HCT116 (cell line): ENCODE results near the gene C22orf39. TPM values are rescaled to one million over a fixed set of nuclear protein-coding genes. Genes with fewer than 3 reads are reported as not detected.

Experiments used
- ATAC-seq: fragments of 200-7000 bp; cut with Tn5 transposase; 2 replicates; pipeline ENCODE4 v1.9.1; 2020; ENCODE audit warnings: mild to moderate bottlenecking, moderate library complexity
- BruUV-seq: library from RNA; stranded (reverse); fragments of 400-500 nt; replicated peaks from 2 replicates; lab custom pipeline; 2021; lab: Mats Ljungman, UMichigan
- CTCF ChIA-PET: fragments of 300-600 bp; sonication (Branson Sonifier 250); formaldehyde crosslinking; loops from one replicate; lab custom pipeline; 2021; ENCODE audit warnings: antibody characterized with exemption; lab: Charles Lee
- POLR2A ChIA-PET: fragments of 300-600, 350-600 bp; sonication (Branson Sonifier 250); formaldehyde crosslinking; loops from one replicate; lab custom pipeline; 2021; ENCODE audit warnings: antibody characterized with exemption; lab: Charles Lee
- RAD21 ChIA-PET, 2 experiments: fragments of 300-600 bp; sonication (Branson Sonifier 250); formaldehyde crosslinking; loops; one replicate each; lab custom pipeline; 2023; ENCODE audit warnings: low total read pairs in 2 of 2; ENCODE audit not compliant: uncharacterized antibody in 2 of 2, unreplicated experiment in 2 of 2, low non-redundant PET in 1 of 2; lab: Charles Lee
- DNase-seq: peaks from one replicate; pipeline ENCODE4 v3.0.0-alpha.2; 2010; ENCODE audit warnings: low read depth, low spot score
- H2AFZ ChIP-seq: fragments of 200-600 bp; shearing (Covaris generic), sonication (generic); 2 replicates; pipeline ENCODE4 v1.6.1; 2017; ENCODE audit warnings: low read depth, mixed run types, mixed read lengths, antibody characterized with exemption, low read length; ENCODE audit not compliant: poor library complexity, severe bottlenecking
- H3K27ac ChIP-seq: 2 replicates; pipeline ENCODE4 v1.5.1; 2012; ENCODE audit warnings: low read depth, low read length
- H3K27me3 ChIP-seq: fragments of 200-600 bp; sonication (generic); 2 replicates; pipeline ENCODE4 v1.6.1; 2016; ENCODE audit warnings: mixed run types, low read length, mixed read lengths; ENCODE audit not compliant: insufficient read depth
- H3K36me3 ChIP-seq, 2 experiments: fragments of 200-500 bp in 1 of 2; fragments of 200-600 bp in 1 of 2; sonication (Bioruptor generic) in 1 of 2; sonication (generic) in 1 of 2; 2 replicates each; pipeline versions ENCODE4 v1.5.1 to v1.6.1; 2014 to 2016; ENCODE audit warnings: low read length in 2 of 2, inconsistent platforms in 1 of 2, mixed read lengths in 1 of 2, mixed run types in 1 of 2; ENCODE audit not compliant: insufficient read depth in 2 of 2, control insufficient read depth in 1 of 2
- H3K4me1 ChIP-seq, 2 experiments: fragments of 200-600 bp in 1 of 2; sonication (generic) in 1 of 2; 2 replicates each; pipeline versions ENCODE4 v1.5.1 to v1.6.1; 2012 to 2017; ENCODE audit warnings: low read length in 2 of 2, inconsistent platforms in 1 of 2, mild to moderate bottlenecking in 1 of 2, mixed read lengths in 1 of 2, mixed run types in 1 of 2, moderate library complexity in 1 of 2; ENCODE audit not compliant: insufficient read depth in 2 of 2, control insufficient read depth in 1 of 2
- H3K4me2 ChIP-seq: fragments of 200-600 bp; sonication (generic); 2 replicates; pipeline ENCODE4 v1.6.1; 2017; ENCODE audit warnings: mixed run types, low read length, mixed read lengths
- H3K4me3 ChIP-seq, 2 experiments: fragments of 200-600 bp in 1 of 2; sonication (generic) in 1 of 2; replicated peaks in 1 of 2; 2 replicates each; pipeline ENCODE4 v1.5.1; 2011 to 2016; ENCODE audit warnings: low read length in 2 of 2, control low read depth in 1 of 2, low read depth in 1 of 2, mild to moderate bottlenecking in 1 of 2, mixed read lengths in 1 of 2, mixed run types in 1 of 2
- H3K79me2 ChIP-seq: fragments of 200-600 bp; sonication (generic); 2 replicates; pipeline ENCODE4 v1.6.1; 2017; ENCODE audit warnings: mild to moderate bottlenecking, mixed run types, low read length, moderate library complexity, mixed read lengths; ENCODE audit not compliant: insufficient read depth
- H3K9ac ChIP-seq: fragments of 200-600 bp; sonication (generic); 2 replicates; pipeline ENCODE4 v1.6.1; 2016; ENCODE audit warnings: low read length, mixed read lengths
- H3K9me2 ChIP-seq: fragments of 200-600 bp; sonication (generic), shearing (Covaris generic); 2 replicates; pipeline ENCODE4 v1.6.1; 2017; ENCODE audit warnings: mixed run types, mild to moderate bottlenecking, moderate library complexity; ENCODE audit not compliant: insufficient read depth
- H3K9me3 ChIP-seq, 2 experiments: fragments of 200-500 bp in 1 of 2; fragments of 200-600 bp in 1 of 2; sonication (Bioruptor generic) in 1 of 2; sonication (generic) in 1 of 2; 2 replicates each; pipeline ENCODE4 v1.6.1; 2014 to 2017; ENCODE audit warnings: low read length in 2 of 2, mixed read lengths in 2 of 2, inconsistent platforms in 1 of 2, low read depth in 1 of 2, mild to moderate bottlenecking in 1 of 2, mixed run types in 1 of 2, moderate library complexity in 1 of 2; ENCODE audit not compliant: control insufficient read depth in 1 of 2, insufficient read depth in 1 of 2
- H4K20me1 ChIP-seq: fragments of 200-600 bp; sonication (generic), shearing (Covaris generic); 2 replicates; pipeline ENCODE4 v1.6.1; 2017; ENCODE audit warnings: mixed run types, mild to moderate bottlenecking, moderate library complexity; ENCODE audit not compliant: insufficient read depth
- ATF3 ChIP-seq: IDR thresholded peaks from 2 replicates; pipeline ENCODE4 v1.6.1; 2012
- CBX3 ChIP-seq: IDR thresholded peaks from 2 replicates; pipeline ENCODE4 v1.6.1; 2012; ENCODE audit warnings: low read depth
- CEBPB ChIP-seq: IDR thresholded peaks from 2 replicates; pipeline ENCODE4 v1.6.1; 2012; ENCODE audit warnings: low read depth
- EGR1 ChIP-seq: IDR thresholded peaks from 2 replicates; pipeline ENCODE4 v1.6.1; 2012; ENCODE audit warnings: low read depth
- ELF1 ChIP-seq: IDR thresholded peaks from 2 replicates; pipeline ENCODE4 v1.6.1; 2012; ENCODE audit warnings: low read depth, borderline replicate concordance
- EZH2 ChIP-seq: fragments of 200-600 bp; sonication (generic); IDR thresholded peaks from 2 replicates; pipeline ENCODE4 v1.6.1; 2017; ENCODE audit warnings: antibody characterized with exemption, mixed run types
- EZH2phosphoT487 ChIP-seq: fragments of 200-600 bp; IDR thresholded peaks from 2 replicates; pipeline ENCODE4 v1.6.1; 2018; ENCODE audit warnings: antibody characterized with exemption, borderline replicate concordance
- JUND ChIP-seq: IDR thresholded peaks from 2 replicates; pipeline ENCODE4 v1.6.1; 2012
- MAX ChIP-seq: IDR thresholded peaks from 2 replicates; pipeline ENCODE4 v1.6.1; 2012
- POLR2A ChIP-seq: IDR thresholded peaks from 2 replicates; pipeline ENCODE4 v1.7.0; 2011; ENCODE audit warnings: borderline replicate concordance; ENCODE audit not compliant: insufficient read depth, insufficient read length; ENCODE audit errors: extremely low read depth
- RAD21 ChIP-seq: IDR thresholded peaks from 2 replicates; pipeline ENCODE4 v1.6.1; 2012; ENCODE audit warnings: low read depth, mild to moderate bottlenecking
- REST ChIP-seq: IDR thresholded peaks from 2 replicates; pipeline ENCODE4 v1.6.1; 2012; ENCODE audit warnings: low read depth
- SIN3A ChIP-seq: IDR thresholded peaks from 2 replicates; pipeline ENCODE4 v1.6.1; 2012; ENCODE audit warnings: low read depth
- SP1 ChIP-seq: IDR thresholded peaks from 2 replicates; pipeline ENCODE4 v1.6.1; 2012; ENCODE audit warnings: low read depth
- SRF ChIP-seq: IDR thresholded peaks from 2 replicates; pipeline ENCODE4 v1.6.1; 2012; ENCODE audit warnings: low read depth
- YY1 ChIP-seq: IDR thresholded peaks from 2 replicates; pipeline ENCODE4 v1.6.1; 2011; ENCODE audit warnings: low read length, low read depth, moderate library complexity, mild to moderate bottlenecking; ENCODE audit not compliant: insufficient replicate concordance; ENCODE audit errors: extremely low read depth
- ZBTB33 ChIP-seq: IDR thresholded peaks from 2 replicates; pipeline ENCODE4 v1.6.1; 2011; ENCODE audit warnings: mild to moderate bottlenecking, low read length, moderate library complexity; ENCODE audit not compliant: insufficient replicate concordance; ENCODE audit errors: extremely low read depth
- ZFX ChIP-seq: fragments of 450-650 bp; IDR thresholded peaks from 2 replicates; pipeline ENCODE4 v1.6.1; 2017
- ZNF274 ChIP-seq: fragments of 200-500 bp; sonication (Bioruptor generic); IDR thresholded peaks from 2 replicates; pipeline ENCODE4 v1.6.1; 2014; ENCODE audit warnings: mild to moderate bottlenecking, low read depth, low read length, inconsistent platforms
- intact Hi-C: fragments of 100-400 bp; cut with micrococcal nuclease; formaldehyde crosslinking; loops from 2 replicates; pipeline ENCODE4 v1.10.0; 2022
- total RNA-seq: library from RNA; stranded (reverse); gene quantifications from one replicate; pipeline ENCODE4 v1.2.1, GENCODE V29; 2021; ENCODE audit not compliant: unreplicated experiment

Gene C22orf39
- total RNA-seq, 1 experiment from 2014 or later: 17.7 TPM

GRCh38 chr22:19455033-19455432 is 7.5 kb upstream of the C22orf39 start:
- Histone ChIP-seq H3K79me2 (peaks cover 3% of the 10 kb centered on the region; the same call in 1 of the 2 replicates), H4K20me1 (no peaks in the 10 kb centered on the region), H3K4me3 (no peak overlapping the region), H3K27ac (no peak overlapping the region), H3K4me2 (no peak overlapping the region), H3K36me3 (peaks cover 47 to 48% of the 10 kb centered on the region in 2 experiments), H2AFZ (no peak overlapping the region), H3K9me2 (no peaks in the 10 kb centered on the region), H3K4me1 (no peaks in the 10 kb centered on the region), H3K9ac (no peak overlapping the region), H3K9me3 (no peaks in the 10 kb centered on the region), H3K27me3 (no peaks in the 10 kb centered on the region)
- ChIA-PET CTCF (no interaction called here), POLR2A (no interaction called here), RAD21 (no interaction called here)
- no TSS peak for BruUV-seq
- DNase-seq (no peak), ATAC-seq (no peak)
- intact Hi-C loops: no loop called here
- TF ChIP-seq SIN3A: no peak
- TF ChIP-seq JUND: no peak
- TF ChIP-seq RAD21: no peak
- TF ChIP-seq CBX3: no peak
- no peak for TF ChIP-seq YY1
- TF ChIP-seq CEBPB: no peak
- TF ChIP-seq EGR1: no peak
- TF ChIP-seq EZH2phosphoT487: no peak
- TF ChIP-seq MAX: no peak
- TF ChIP-seq ZNF274: no peak
- no peak for TF ChIP-seq EZH2
- no peak for TF ChIP-seq ZBTB33
- TF ChIP-seq REST: no peak
- TF ChIP-seq SP1: no peak
- TF ChIP-seq ATF3: no peak
- TF ChIP-seq ZFX: no peak
- TF ChIP-seq SRF: no peak
- TF ChIP-seq ELF1: no peak
- TF ChIP-seq POLR2A: no peak
